WERI-Rb-1 (cell line): ENCODE measurements around the gene RPP25.

Source experiments
- DNase-seq: peaks from one replicate; pipeline ENCODE4 v3.0.0-alpha.2; 2020
- H3K27ac ChIP-seq: fragments of 250-450 bp; sonication (Bioruptor Pico); 2 replicates; pipeline ENCODE4 v1.5.1; 2020; ENCODE audit warnings: mild to moderate bottlenecking, moderate library complexity
- H3K27me3 ChIP-seq: fragments of 250-450 bp; sonication (Bioruptor Pico); 2 replicates; pipeline ENCODE4 v1.5.1; 2021; ENCODE audit warnings: mild to moderate bottlenecking, low read depth, moderate library complexity; ENCODE audit not compliant: insufficient read depth, severe bottlenecking
- H3K36me3 ChIP-seq: fragments of 250-450 bp; sonication (Bioruptor Pico); 2 replicates; pipeline ENCODE4 v1.5.1; 2020; ENCODE audit warnings: mild to moderate bottlenecking, moderate library complexity
- H3K4me3 ChIP-seq: 2 replicates; pipeline ENCODE4 v1.5.1; 2011; ENCODE audit warnings: low read depth, mild to moderate bottlenecking, control low read depth, low read length
- H3K9me3 ChIP-seq: fragments of 250-450 bp; sonication (Bioruptor Pico); 2 replicates; pipeline ENCODE4 v1.5.1; 2021; ENCODE audit warnings: mild to moderate bottlenecking, moderate library complexity; ENCODE audit not compliant: severe bottlenecking
- CTCF ChIP-seq: IDR thresholded peaks from 2 replicates; pipeline ENCODE4 v1.5.1; 2011; ENCODE audit warnings: low read depth, mild to moderate bottlenecking, control low read depth, inconsistent platforms, low read length

The RPP25 gene

DNA sequence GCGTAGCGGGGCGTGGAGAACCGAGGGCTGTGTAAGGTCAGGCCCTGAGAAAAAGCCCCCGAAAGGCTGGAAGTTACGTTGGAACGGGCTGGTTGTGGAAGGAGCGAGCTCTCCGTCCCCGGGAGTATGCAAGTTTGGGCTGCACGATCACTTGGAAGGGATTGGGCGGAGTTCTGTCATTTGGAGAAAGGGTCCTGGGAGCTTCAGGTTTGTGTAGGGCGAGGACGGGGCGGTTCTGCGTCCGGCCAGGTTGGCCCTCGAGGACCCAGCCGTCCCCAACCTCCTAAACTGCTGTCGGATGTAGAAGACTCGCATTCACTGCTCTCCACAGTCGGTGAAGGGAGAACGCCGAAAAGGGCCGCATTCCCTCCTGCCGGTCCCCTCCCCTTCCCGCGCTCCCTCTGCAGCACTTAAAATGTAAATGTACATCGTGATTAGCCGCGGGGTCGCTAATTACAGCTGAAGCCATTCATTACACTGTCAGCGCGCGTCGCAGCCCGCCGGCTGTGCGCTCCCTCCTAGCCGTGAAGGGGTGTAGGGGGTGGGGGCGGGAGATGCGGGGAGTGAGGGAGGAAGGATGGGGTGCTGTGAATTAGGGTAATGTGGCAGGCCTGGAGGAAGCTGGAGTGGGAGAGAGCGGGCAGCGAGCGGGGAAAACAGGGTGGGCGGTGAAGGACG is 2.5 kb upstream of the RPP25 start:
- Histone ChIP-seq H3K9me3 (no peaks in the 10 kb centered on the region), H3K27ac (no peak overlapping the region), H3K4me3 (no peak overlapping the region), H3K27me3 (no peaks in the 10 kb centered on the region), H3K36me3 (no peaks in the 10 kb centered on the region)
- no peak for DNase-seq
- TF ChIP-seq CTCF = no peak

DNA sequence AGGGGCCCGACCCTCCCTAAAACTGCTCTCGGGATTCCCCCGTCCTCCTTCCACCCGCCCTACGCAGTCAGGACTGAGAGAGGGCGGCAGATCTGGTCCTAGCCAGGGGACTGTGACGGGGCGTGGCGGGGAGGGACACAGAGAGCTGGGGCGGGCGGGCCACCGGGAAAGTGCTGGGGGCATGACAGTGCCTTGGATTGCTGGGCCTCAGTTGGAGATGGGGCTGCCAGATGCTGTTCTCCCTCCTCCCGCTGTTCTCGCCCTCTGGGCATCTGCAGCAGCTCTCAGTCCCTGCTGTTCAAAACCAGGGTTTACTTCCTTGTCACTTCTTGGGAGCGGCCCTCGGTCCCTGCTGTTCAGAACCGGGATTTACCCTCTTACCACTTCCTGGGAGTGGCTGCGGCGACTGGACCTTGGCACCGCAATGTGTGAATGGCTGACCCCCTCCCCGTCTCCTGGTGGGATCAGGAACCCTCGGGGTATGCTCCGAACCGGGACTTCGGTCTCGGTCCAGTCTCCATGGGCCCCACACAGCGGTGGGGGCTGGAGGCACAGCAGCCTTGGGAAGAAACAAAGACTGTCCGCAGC is 1.8 kb upstream of the RPP25 start:
- no peak overlapping the region for H3K27ac ChIP-seq
- H3K9me3 ChIP-seq = no peaks in the 10 kb centered on the region
- no peak for TF ChIP-seq CTCF
- DNase-seq = no peak
- H3K36me3 ChIP-seq = no peaks in the 10 kb centered on the region
- no peaks in the 10 kb centered on the region for H3K27me3 ChIP-seq
- H3K4me3 ChIP-seq = no peak overlapping the region

DNA sequence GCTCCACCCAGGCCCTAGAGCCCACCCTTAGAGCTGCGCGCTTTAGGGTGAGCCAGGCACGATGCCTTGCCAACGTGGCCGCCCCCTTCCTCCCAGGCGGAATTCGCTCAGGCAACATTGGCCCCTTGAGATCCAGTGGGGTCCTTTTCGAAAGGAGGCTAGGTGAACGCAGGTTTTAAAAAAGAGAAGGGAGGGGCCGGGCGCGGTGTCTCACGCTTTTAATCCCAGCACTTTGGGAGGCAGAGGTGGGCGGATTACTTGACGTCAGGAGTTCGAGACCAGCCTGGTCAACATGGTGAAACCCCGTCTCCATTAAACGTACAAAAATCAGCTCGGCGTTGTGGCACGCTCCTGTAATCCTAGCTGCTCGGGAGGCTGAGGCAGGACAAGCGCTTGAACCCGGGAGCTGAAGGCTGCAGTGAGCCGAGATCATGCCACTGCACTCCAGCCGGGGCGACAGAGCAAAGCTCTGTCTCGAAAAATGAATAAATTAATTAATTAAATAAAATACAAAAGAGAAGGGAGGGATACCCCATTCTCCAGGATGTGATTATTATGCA is 984 bp upstream of the RPP25 start:
- Histone ChIP-seq H3K4me3 (no peak overlapping the region), H3K27ac (no peak overlapping the region), H3K9me3 (no peaks in the 10 kb centered on the region), H3K36me3 (no peaks in the 10 kb centered on the region), H3K27me3 (no peaks in the 10 kb centered on the region)
- no peak for DNase-seq
- no peak for TF ChIP-seq CTCF

GRCh38 chr15:74955796-74956647 is 550 bp downstream of the RPP25 start:
- Histone ChIP-seq H3K36me3 (no peaks in the 10 kb centered on the region), H3K4me3 (no peak overlapping the region), H3K9me3 (no peaks in the 10 kb centered on the region), H3K27ac (no peak overlapping the region; the same call in 1 of the 2 replicates), H3K27me3 (no peaks in the 10 kb centered on the region)
- DNase-seq = no peak
- no peak for TF ChIP-seq CTCF

- Histone ChIP-seq H3K27me3 (no peaks in the 10 kb centered on the region), H3K4me3 (no peak overlapping the region), H3K27ac (peak overlapping the region; percentile 77), H3K36me3 (no peaks in the 10 kb centered on the region), H3K9me3 (no peaks in the 10 kb centered on the region)
- DNase-seq = no peak
- TF ChIP-seq CTCF = no peak
Measured at GRCh38 chr15:74955017-74955416, 1.6 kb downstream of the RPP25 start.
